Hepatocyte (in vitro differentiated cells): ENCODE data around the gene GNPTG. TPM values are rescaled to one million over a fixed set of nuclear protein-coding genes. Genes with fewer than 3 reads are reported as not detected.

Source experiments
- DNase-seq: peaks from one replicate; pipeline ENCODE4 v3.0.0-alpha.2; 2016; ENCODE audit warnings: low spot score
- H2AFZ ChIP-seq: fragments of 200-600 bp; sonication (generic); 2 replicates; pipeline ENCODE4 v1.6.0; 2016; ENCODE audit warnings: antibody characterized with exemption, mild to moderate bottlenecking
- H3K27ac ChIP-seq: fragments of 200-600 bp; sonication (generic); 2 replicates; pipeline ENCODE4 v1.5.1; 2016; ENCODE audit warnings: mild to moderate bottlenecking
- H3K27me3 ChIP-seq: fragments of 200-600 bp; sonication (generic); 2 replicates; pipeline ENCODE4 v1.6.1; 2016
- H3K36me3 ChIP-seq: fragments of 200-600 bp; sonication (generic); replicated peaks from 2 replicates; pipeline ENCODE4 v1.5.1; 2016; ENCODE audit warnings: low read depth; ENCODE audit not compliant: insufficient read depth
- H3K4me1 ChIP-seq: fragments of 200-600 bp; sonication (generic); 2 replicates; pipeline ENCODE4 v1.5.1; 2016; ENCODE audit warnings: mild to moderate bottlenecking, moderate library complexity; ENCODE audit not compliant: insufficient read depth
- H3K4me2 ChIP-seq: fragments of 200-600 bp; sonication (generic); 2 replicates; pipeline ENCODE4 v1.6.0; 2016
- H3K4me3 ChIP-seq: fragments of 200-600 bp; sonication (generic); 2 replicates; pipeline ENCODE4 v1.5.1; 2016; ENCODE audit warnings: mild to moderate bottlenecking
- H3K79me2 ChIP-seq: fragments of 200-600 bp; sonication (generic); 2 replicates; pipeline ENCODE4 v1.6.0; 2017; ENCODE audit warnings: mild to moderate bottlenecking
- H3K9me2 ChIP-seq: fragments of 200-600 bp; sonication (generic); replicated peaks from 2 replicates; pipeline ENCODE4 v1.6.0; 2017; ENCODE audit warnings: mild to moderate bottlenecking; ENCODE audit not compliant: insufficient read depth
- H3K9me3 ChIP-seq: fragments of 200-600 bp; sonication (generic); 2 replicates; pipeline ENCODE4 v1.5.1; 2016; ENCODE audit warnings: low read depth, mild to moderate bottlenecking
- H4K20me1 ChIP-seq: fragments of 200-600 bp; sonication (generic); 2 replicates; pipeline ENCODE4 v1.6.0; 2016; ENCODE audit warnings: mild to moderate bottlenecking; ENCODE audit not compliant: insufficient read depth, poor library complexity, severe bottlenecking
- CTCF ChIP-seq: fragments of 200-600 bp; sonication (generic); IDR thresholded peaks from 2 replicates; pipeline ENCODE4 v1.5.1; 2016; ENCODE audit warnings: antibody characterized with exemption, mild to moderate bottlenecking; ENCODE audit not compliant: poor library complexity
- EZH2 ChIP-seq: fragments of 200-600 bp; sonication (generic); IDR thresholded peaks from 2 replicates; pipeline ENCODE4 v1.6.1; 2016; ENCODE audit warnings: antibody characterized with exemption, mild to moderate bottlenecking, borderline replicate concordance
- EZH2phosphoT487 ChIP-seq: fragments of 200-600 bp; sonication (generic); IDR thresholded peaks from one replicate; pipeline ENCODE4 v1.6.1; 2018; ENCODE audit warnings: antibody characterized with exemption, mild to moderate bottlenecking, low read depth, moderate library complexity; ENCODE audit not compliant: unreplicated experiment, severe bottlenecking
- WGBS: methylation state at CpG from one replicate; pipeline ENCODE4 v1.1.6; 2016; ENCODE audit warnings: low lambda C conversion rate; ENCODE audit errors: missing lambda C conversion rate; 5-methylcytosine and 5-hydroxymethylcytosine counted together
- polyA plus RNA-seq: library from polyadenylated mRNA; unstranded; fragments of >200 nt; fragmentation: Nextera tagmentation; extraction: Ambion mirVana; gene quantifications from 2 replicates; pipeline ENCODE4 v1.2.1, GENCODE V29; 2016
- total RNA-seq: library from RNA; depleted of rRNA; stranded (reverse); fragments of >200 nt; gene quantifications from 2 replicates; pipeline ENCODE4 v1.2.3, GENCODE V29; 2014

The GNPTG gene
- total and polyA plus RNA-seq, 2 experiments from 2014 or later, result 76.6 to 133 TPM

DNA sequence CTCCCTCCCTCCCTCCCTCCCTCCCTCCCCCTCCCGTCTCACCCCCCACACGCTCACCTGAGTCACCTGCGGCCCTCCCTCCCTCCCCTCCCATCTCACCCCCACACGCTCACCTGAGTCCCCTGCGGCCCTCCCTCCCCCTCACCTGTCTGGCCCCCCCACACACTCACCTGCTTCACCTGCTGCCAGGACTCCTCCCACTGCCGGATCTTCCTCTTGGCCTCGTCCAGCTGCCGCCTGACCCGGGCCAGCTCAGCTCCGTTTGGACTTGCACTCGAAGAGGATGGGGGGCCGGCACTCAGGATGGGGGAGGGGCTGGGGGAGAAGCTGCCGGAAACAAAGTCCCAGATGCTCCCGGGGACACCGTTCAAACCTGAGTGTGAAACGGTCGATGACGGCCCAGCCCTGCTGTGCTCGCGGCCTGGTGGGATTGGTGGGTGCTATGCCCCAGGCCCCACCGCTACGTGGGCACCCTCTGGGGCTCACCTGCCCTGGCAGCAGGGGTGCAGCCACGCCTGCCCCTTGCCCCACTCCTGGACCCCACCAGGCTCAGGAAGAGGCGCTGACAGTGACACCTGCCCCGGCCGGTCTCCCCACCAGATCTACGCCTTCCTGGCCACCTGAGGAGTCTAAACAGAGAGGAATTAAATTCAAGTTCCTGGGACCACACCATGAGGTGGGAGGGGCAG is 15.9 kb downstream of the GNPTG start:
- H4K20me1 ChIP-seq, result peaks cover 9% of the 10 kb centered on the region
- no peaks in the 10 kb centered on the region for H3K9me3 ChIP-seq
- DNase-seq, result no peak
- TF ChIP-seq EZH2 (no peak), EZH2phosphoT487 (no peak), CTCF (no peak)
- no peak overlapping the region for H3K27ac ChIP-seq
- H2AFZ ChIP-seq, result no peak overlapping the region
- no peak overlapping the region for H3K4me3 ChIP-seq
- no peaks in the 10 kb centered on the region for H3K27me3 ChIP-seq
- H3K36me3 ChIP-seq, result no peaks in the 10 kb centered on the region
- H3K4me2 ChIP-seq, result no peak overlapping the region
- no peaks in the 10 kb centered on the region for H3K9me2 ChIP-seq
- H3K4me1 ChIP-seq, result no peaks in the 10 kb centered on the region
- 92% methylated on average over 19 of the region's 27 CpGs for WGBS
- no peaks in the 10 kb centered on the region for H3K79me2 ChIP-seq

- H3K9me3 ChIP-seq, result no peaks in the 10 kb centered on the region
- H3K4me2 ChIP-seq, result no peak overlapping the region
- no peaks in the 10 kb centered on the region for H3K4me1 ChIP-seq
- no peak overlapping the region for H3K4me3 ChIP-seq
- no peak for TF ChIP-seq EZH2phosphoT487
- no peak for TF ChIP-seq CTCF
- no peak for TF ChIP-seq EZH2
- no peaks in the 10 kb centered on the region for H3K9me2 ChIP-seq
- no peak overlapping the region for H2AFZ ChIP-seq
- no peaks in the 10 kb centered on the region for H3K79me2 ChIP-seq
- H3K36me3 ChIP-seq, result no peaks in the 10 kb centered on the region
- WGBS, result 96% methylated on average over 33 of the region's 33 CpGs
- H3K27me3 ChIP-seq, result no peaks in the 10 kb centered on the region
- DNase-seq, result no peak
- no peak overlapping the region for H3K27ac ChIP-seq
- H4K20me1 ChIP-seq, result no peaks in the 10 kb centered on the region
These were observed 19.6 kb downstream of the GNPTG start for GRCh38 chr16:1371054-1371978.

GRCh38 chr16:1372292-1372950 is 20.7 kb downstream of the GNPTG start:
- Histone ChIP-seq H3K4me2 (no peak overlapping the region), H4K20me1 (peaks cover 2% of the 10 kb centered on the region), H3K4me1 (no peaks in the 10 kb centered on the region), H3K4me3 (no peak overlapping the region), H3K9me2 (no peaks in the 10 kb centered on the region), H3K36me3 (no peaks in the 10 kb centered on the region), H2AFZ (no peak overlapping the region), H3K27me3 (no peaks in the 10 kb centered on the region), H3K9me3 (no peaks in the 10 kb centered on the region), H3K27ac (no peak overlapping the region), H3K79me2 (no peaks in the 10 kb centered on the region)
- TF ChIP-seq CTCF (no peak), EZH2phosphoT487 (no peak), EZH2 (no peak)
- no peak for DNase-seq
- WGBS, result 97% methylated on average over 16 of the region's 21 CpGs
